ENCODE results near the gene C1QA.
"Not testable (repeated sequence)": the region's sequence is repeated elsewhere in the genome, so short reads cannot be mapped to it uniquely, and the experiment has no call there.

C1QA gene

DNA sequence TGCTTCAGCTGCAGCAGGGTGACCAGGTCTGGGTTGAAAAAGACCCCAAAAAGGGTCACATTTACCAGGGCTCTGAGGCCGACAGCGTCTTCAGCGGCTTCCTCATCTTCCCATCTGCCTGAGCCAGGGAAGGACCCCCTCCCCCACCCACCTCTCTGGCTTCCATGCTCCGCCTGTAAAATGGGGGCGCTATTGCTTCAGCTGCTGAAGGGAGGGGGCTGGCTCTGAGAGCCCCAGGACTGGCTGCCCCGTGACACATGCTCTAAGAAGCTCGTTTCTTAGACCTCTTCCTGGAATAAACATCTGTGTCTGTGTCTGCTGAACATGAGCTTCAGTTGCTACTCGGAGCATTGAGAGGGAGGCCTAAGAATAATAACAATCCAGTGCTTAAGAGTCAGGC lies 2.9 kb downstream of the C1QA start:
- DNase-seq (ENCODE audit: low read depth in 1 of 2, low spot score in 1 of 2): no peak

DNA sequence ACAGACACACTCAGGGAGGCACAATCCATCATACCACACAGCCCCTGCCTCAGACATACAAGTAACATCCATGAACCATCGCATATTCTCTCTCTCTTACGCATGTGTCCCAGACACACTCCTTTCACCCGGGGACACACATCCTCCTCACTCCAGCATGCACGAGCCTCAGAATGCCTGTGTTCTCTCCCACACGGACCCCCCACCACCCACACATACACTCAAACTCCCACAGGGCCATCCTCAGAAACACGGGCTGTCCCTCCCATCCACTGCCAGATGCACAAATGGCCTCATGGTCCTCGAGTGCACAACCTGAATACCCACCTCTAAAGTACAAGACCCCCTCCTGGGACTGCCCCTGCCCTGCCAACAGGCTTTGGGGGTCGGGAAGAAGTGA lies 4.8 kb downstream of the C1QA start:
- no peak for DNase-seq (ENCODE audit: low read depth in 1 of 2, low spot score in 1 of 2)

GRCh38 chr1:22641906-22642636 lies 5.6 kb downstream of the C1QA start:
- DNase-seq (ENCODE audit: low read depth in 1 of 2, low spot score in 1 of 2): peak; percentile 42

GRCh38 chr1:22643381-22643780 lies 7.0 kb downstream of the C1QA start, which contains the start of gene C1QC:
Gene C1QC, plus strand, starts transcription at chr1:22643633. Its CDS starts 391 bp downstream, at chr1:22644024.
- DNase-seq (ENCODE audit: low read depth in 1 of 2, low spot score in 1 of 2): no peak

DNA sequence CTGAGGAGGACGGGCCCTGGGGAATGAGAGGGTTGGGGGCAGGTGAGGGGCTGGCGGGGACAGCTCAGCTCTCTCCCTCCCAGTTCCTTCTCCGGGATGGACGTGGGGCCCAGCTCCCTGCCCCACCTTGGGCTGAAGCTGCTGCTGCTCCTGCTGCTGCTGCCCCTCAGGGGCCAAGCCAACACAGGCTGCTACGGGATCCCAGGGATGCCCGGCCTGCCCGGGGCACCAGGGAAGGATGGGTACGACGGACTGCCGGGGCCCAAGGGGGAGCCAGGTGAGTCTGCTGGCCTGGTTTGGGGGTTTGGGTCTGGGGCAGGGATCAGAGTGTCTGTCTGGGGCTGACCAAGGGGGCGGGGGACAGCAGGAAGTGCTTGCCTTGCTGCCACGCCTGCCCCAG lies 7.5 kb downstream of the C1QA start:
- DNase-seq (ENCODE audit: low read depth in 1 of 2, low spot score in 1 of 2): no peak

DNA sequence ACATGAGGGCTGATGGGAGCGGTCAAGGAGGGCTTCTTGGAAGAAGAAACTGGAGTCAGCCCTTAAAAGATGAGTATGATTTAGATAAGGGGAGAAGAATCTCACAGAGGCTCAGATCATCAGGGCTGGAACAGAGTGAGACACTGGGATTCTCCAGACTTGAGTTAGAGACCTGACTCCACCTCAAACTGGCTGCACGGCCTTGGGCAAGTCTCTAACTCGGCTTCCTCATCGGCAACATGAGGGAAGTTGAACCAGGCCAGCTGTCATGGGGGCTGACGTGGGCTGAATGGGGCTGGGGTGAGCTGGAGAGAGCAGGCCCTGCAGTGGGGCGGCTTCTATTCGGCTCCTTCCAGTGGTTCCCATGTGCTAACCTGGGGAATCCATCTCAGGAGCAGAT lies 9.5 kb downstream of the C1QA start:
- no peak for DNase-seq (ENCODE audit: low read depth in 1 of 2, low spot score in 1 of 2)

- no peak for DNase-seq (ENCODE audit: low read depth in 1 of 2, low spot score in 1 of 2)
Measured at GRCh38 chr1:22646384-22646783, 10.0 kb downstream of the C1QA start.

DNA sequence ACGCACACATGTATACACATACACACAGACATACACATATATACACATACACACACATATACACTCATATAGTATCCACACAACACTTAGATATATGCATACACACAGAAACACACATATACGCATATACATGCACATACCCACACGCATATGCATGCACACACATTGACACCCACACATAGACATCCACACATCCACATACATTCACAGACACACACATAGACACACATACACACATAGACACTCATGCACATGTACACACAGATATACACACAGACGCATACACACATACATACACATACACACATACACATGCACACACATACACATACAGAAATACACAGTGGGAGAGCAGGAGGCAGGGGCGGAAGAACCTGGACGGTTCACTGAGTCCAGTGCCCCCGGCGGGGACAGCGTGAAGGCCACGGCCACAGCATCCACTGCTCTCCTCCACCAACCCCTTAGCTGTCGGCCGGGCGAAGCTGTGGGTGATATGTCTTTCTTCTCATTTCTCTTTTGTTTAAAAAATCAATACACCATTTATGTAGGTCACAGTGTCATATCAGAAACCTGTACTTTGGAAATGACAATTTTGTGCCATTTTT lies 13.8 kb downstream of the C1QA start:
- DNase-seq (ENCODE audit: low read depth in 1 of 2, low spot score in 1 of 2): no peak

- no peak for DNase-seq (ENCODE audit: low read depth in 1 of 2, low spot score in 1 of 2)
Measured at GRCh38 chr1:22651941-22652856, 15.8 kb downstream of the C1QA start.

DNA sequence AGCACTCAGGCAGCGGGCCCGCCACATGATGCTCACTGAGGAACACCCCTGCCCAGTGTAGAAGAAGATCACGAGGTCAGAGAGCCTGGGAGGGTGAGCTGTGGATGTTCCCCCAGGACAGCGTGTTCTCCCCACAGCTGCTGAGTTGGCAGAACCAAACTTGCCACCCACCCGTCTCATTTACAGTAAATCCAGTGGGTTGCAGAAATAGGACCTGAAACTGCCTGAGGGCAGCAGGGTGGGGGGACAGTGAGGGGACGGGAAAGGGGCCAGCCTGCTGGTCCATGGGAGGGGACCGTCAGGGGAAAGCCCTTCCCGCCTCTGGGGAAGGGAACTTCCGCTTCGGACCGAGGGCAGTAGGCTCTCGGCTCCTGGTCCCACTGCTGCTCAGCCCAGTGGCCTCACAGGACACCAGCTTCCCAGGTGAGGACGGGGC lies 16.5 kb downstream of the C1QA start, which contains the start of gene C1QB:
TSS of gene C1QB (plus strand) at position 356 of the 436 bp plus-strand sequence. CDS start 6,227 bp downstream, outside the sequence.
- DNase-seq (ENCODE audit: low read depth in 1 of 2, low spot score in 1 of 2): no peak

DNA sequence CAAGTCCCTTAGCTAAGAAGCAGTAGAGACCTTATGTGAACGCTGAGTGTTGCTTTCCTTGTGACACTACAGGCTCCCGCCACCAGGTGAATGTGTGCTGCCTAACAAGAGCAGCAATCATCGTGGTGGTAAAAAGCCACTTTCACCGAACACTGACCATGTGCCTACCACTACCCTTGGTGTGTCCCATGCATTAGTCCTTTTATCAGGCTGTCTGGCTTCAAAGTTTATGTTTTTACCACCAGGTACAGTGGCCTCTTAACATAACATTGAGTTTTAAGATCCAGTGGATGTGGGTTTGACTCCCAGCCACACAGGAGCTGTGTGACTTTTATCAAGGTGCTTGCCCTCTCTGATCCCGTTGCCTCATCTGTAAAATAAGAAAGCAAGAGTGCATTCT lies 18.3 kb downstream of the C1QA start:
- no peak for DNase-seq (ENCODE audit: low read depth in 1 of 2, low spot score in 1 of 2)

- DNase-seq (ENCODE audit: low read depth in 1 of 2, low spot score in 1 of 2): no peak
Measured at GRCh38 chr1:22658385-22659163, 22.1 kb downstream of the C1QA start.

DNA sequence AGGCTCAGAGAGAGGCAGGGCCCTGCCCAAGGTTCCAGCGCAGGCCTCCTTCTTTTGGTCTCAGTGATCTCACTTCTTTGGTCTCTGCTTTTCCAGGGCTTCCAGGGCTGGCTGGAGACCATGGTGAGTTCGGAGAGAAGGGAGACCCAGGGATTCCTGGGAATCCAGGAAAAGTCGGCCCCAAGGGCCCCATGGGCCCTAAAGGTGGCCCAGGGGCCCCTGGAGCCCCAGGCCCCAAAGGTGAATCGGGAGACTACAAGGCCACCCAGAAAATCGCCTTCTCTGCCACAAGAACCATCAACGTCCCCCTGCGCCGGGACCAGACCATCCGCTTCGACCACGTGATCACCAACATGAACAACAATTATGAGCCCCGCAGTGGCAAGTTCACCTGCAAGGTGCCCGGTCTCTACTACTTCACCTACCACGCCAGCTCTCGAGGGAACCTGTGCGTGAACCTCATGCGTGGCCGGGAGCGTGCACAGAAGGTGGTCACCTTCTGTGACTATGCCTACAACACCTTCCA lies 24.4 kb downstream of the C1QA start:
- no peak for DNase-seq (ENCODE audit: low read depth in 1 of 2, low spot score in 1 of 2)

DNA sequence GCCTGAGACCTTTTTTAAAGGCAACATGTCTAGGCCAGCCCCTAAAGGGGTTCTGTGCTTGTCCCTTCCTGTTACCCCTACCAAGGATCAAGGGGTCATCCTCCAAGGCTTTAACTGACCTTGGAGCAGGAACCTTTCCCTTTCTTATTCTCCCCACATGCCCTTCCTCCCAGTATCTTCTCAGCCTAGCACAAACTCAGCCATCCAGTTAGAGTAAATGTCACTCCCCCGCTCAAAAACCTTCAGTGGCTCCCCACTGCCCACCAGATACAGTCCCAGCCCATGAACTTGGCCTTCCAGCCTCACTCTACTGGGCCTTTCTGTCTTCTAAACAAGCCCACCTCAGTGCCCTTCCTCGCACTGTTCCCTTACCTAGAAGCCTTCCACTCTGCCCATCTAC lies 25.5 kb downstream of the C1QA start:
- DNase-seq (ENCODE audit: low read depth in 1 of 2, low spot score in 1 of 2): no peak

GRCh38 chr1:22662318-22662717 lies 25.9 kb downstream of the C1QA start:
- DNase-seq (ENCODE audit: low read depth in 1 of 2, low spot score in 1 of 2): no peak

- DNase-seq (ENCODE audit: low read depth in 1 of 2, low spot score in 1 of 2): no peak
Measured at GRCh38 chr1:22662986-22663408, 26.6 kb downstream of the C1QA start.

DNA sequence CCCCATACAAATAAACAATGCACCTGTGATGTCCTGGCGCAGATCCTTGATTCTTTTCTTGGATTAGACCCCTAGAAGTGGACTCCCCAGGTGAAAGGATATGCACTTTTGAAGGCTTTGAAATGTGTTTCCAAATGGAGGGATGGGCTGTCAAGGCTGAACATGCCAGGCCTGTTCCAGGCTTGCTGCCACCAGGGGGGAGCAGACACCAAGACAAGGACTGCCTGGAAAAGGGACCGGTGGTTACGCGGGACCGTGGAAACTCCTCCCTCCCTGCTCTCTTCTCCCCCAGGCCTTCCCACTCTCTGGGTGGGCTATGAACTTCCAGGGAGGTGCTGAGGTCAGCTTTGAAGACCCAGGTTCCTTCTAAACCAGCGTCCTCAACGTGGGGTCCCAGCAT lies 29.3 kb downstream of the C1QA start:
- no peak for DNase-seq (ENCODE audit: low read depth in 1 of 2, low spot score in 1 of 2)

GRCh38 chr1:22666412-22666811 lies 30.0 kb downstream of the C1QA start:
- no peak for DNase-seq (ENCODE audit: low read depth in 1 of 2, low spot score in 1 of 2)

- DNase-seq (ENCODE audit: low read depth in 1 of 2, low spot score in 1 of 2): not testable (repeated sequence)
Measured at GRCh38 chr1:22668840-22669239, 32.4 kb downstream of the C1QA start.

- no peak for DNase-seq (ENCODE audit: low read depth in 1 of 2, low spot score in 1 of 2)
Measured at GRCh38 chr1:22670352-22670975, 34.0 kb downstream of the C1QA start.

All from activated T-helper 1 cell treated with anti-CD3 and anti-CD28 coated beads, Interleukin-2, amount 50 U/mL, for 16 hours (primary cell).